ENCODE data around the gene TNFAIP8. TPM values are rescaled to one million over a fixed set of nuclear protein-coding genes. Genes with fewer than 3 reads are reported as not detected.
A peak's percentile ranks its signal among the peaks of the same experiment; 100 is the strongest.

TNFAIP8 gene
- total and polyA plus RNA-seq, 2 experiments from 2014 or later = 21.9 to 24.9 TPM

GRCh38 chr5:119363936-119364335 lies 8.1 kb downstream of the TNFAIP8 start:
- DNase-seq (ENCODE audit: low read depth in 1 of 2, low spot score in 1 of 2) = no peak
- Histone ChIP-seq H3K36me3 (no peaks in the 10 kb centered on the region), H3K27me3 (no peaks in the 10 kb centered on the region), H3K4me1 (ENCODE audit: low read depth) (peaks cover 26% of the 10 kb centered on the region), H3K9me3 (ENCODE audit: low read depth) (no peaks in the 10 kb centered on the region), H3K27ac (no peak overlapping the region), H3K4me3 (no peak overlapping the region)
- TF ChIP-seq, protein P1, sequence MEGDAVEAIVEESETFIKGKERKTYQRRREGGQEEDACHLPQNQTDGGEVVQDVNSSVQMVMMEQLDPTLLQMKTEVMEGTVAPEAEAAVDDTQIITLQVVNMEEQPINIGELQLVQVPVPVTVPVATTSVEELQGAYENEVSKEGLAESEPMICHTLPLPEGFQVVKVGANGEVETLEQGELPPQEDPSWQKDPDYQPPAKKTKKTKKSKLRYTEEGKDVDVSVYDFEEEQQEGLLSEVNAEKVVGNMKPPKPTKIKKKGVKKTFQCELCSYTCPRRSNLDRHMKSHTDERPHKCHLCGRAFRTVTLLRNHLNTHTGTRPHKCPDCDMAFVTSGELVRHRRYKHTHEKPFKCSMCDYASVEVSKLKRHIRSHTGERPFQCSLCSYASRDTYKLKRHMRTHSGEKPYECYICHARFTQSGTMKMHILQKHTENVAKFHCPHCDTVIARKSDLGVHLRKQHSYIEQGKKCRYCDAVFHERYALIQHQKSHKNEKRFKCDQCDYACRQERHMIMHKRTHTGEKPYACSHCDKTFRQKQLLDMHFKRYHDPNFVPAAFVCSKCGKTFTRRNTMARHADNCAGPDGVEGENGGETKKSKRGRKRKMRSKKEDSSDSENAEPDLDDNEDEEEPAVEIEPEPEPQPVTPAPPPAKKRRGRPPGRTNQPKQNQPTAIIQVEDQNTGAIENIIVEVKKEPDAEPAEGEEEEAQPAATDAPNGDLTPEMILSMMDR (IDR thresholded peaks at IDR 0.05; ENCODE audit: low read depth, low read length) = no peak

DNA sequence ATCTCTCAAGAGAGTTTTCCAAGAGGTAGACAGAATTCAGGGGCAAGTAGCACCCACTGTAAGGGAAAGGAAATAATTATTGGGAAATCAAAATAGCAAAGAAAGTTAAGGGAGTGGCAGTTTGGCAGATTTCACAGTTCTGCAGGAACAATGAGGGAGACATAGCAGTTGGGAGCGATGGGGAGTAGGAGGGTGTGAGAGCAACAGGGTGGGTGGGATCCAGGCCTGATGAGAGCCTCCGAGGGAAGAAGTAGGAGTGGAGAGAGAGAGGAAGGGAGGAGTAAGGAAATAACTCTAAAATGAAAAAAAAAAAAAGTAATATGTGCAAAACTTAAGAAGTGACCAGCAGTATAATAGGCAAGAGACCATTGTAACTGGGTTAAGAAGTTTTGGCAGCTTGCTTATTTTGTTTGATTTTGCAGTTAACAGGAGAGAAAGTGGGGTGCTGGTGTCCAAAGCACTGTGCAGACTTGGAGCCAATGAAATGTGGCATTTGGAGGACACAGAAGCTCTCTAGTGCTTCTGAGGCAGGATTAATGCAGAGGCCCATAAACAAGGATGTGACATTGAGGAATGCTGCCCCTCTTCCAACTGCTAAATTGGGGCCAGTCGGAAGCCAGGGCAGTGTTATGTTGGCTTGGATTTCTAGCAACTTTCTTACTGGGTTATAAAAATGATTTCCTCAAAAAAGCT lies 10.2 kb downstream of the TNFAIP8 start:
- H3K27ac ChIP-seq = no peak overlapping the region

GRCh38 chr5:119366540-119366881 lies 10.7 kb downstream of the TNFAIP8 start:
- Histone ChIP-seq H3K27ac (no peak overlapping the region), H3K4me3 (no peak overlapping the region), H3K36me3 (no peaks in the 10 kb centered on the region), H3K9me3 (ENCODE audit: low read depth) (no peaks in the 10 kb centered on the region), H3K4me1 (ENCODE audit: low read depth) (peaks cover 7% of the 10 kb centered on the region), H3K27me3 (no peaks in the 10 kb centered on the region)
- TF ChIP-seq, protein P1 (IDR thresholded peaks at IDR 0.05; ENCODE audit: low read depth, low read length) = no peak
- no peak for DNase-seq (ENCODE audit: low read depth in 1 of 2, low spot score in 1 of 2)

More for the DNA sequence above, 10.2 kb downstream of the TNFAIP8 start:
- no peak overlapping the region for H3K4me3 ChIP-seq
- H3K9me3 ChIP-seq (ENCODE audit: low read depth) = no peaks in the 10 kb centered on the region
- no peaks in the 10 kb centered on the region for H3K27me3 ChIP-seq
- TF ChIP-seq, protein P1 (IDR thresholded peaks at IDR 0.05; ENCODE audit: low read depth, low read length) = no peak
- peaks cover 7% of the 10 kb centered on the region for H3K4me1 ChIP-seq (ENCODE audit: low read depth)
- H3K36me3 ChIP-seq = no peaks in the 10 kb centered on the region
- peak in 1 of 2 donors; percentile 31 for DNase-seq (ENCODE audit: low read depth in 1 of 2, low spot score in 1 of 2)

GRCh38 chr5:119367502-119368237 lies 11.9 kb downstream of the TNFAIP8 start:
- H3K27me3 ChIP-seq = no peaks in the 10 kb centered on the region
- H3K27ac ChIP-seq = no peak overlapping the region
- no peaks in the 10 kb centered on the region for H3K36me3 ChIP-seq
- peak in 1 of 2 donors; percentile 44 for DNase-seq (ENCODE audit: low read depth in 1 of 2, low spot score in 1 of 2)
- TF ChIP-seq, protein P1 (IDR thresholded peaks at IDR 0.05; ENCODE audit: low read depth, low read length) = no peak
- no peak overlapping the region for H3K4me3 ChIP-seq
- H3K4me1 ChIP-seq (ENCODE audit: low read depth) = peaks cover 7% of the 10 kb centered on the region
- H3K9me3 ChIP-seq (ENCODE audit: low read depth) = no peaks in the 10 kb centered on the region

- TF ChIP-seq, protein P1 (IDR thresholded peaks at IDR 0.05; ENCODE audit: low read depth, low read length) = no peak
Measured at GRCh38 chr5:119368238-119368630, 12.4 kb downstream of the TNFAIP8 start.

More at GRCh38 chr5:119368238-119368630, 12.4 kb downstream of the TNFAIP8 start:
- H3K27ac ChIP-seq = no peak overlapping the region
- H3K36me3 ChIP-seq = no peaks in the 10 kb centered on the region
- peaks cover 7% of the 10 kb centered on the region for H3K4me1 ChIP-seq (ENCODE audit: low read depth)
- H3K9me3 ChIP-seq (ENCODE audit: low read depth) = no peaks in the 10 kb centered on the region
- DNase-seq (ENCODE audit: low read depth in 1 of 2, low spot score in 1 of 2) = no peak
- H3K27me3 ChIP-seq = no peaks in the 10 kb centered on the region
- H3K4me3 ChIP-seq = no peak overlapping the region
